SH-SY5Y (cell line): ENCODE data around the gene COL1A2.

ENCODE experiments used
- GATA2 ChIP-seq: IDR thresholded peaks from 2 replicates; pipeline ENCODE4 v1.6.1; 2011; ENCODE audit warnings: mild to moderate bottlenecking, low read depth, low read length
- GATA3 ChIP-seq: IDR thresholded peaks from 2 replicates; pipeline ENCODE4 v1.6.1; 2011; ENCODE audit warnings: low read depth, mild to moderate bottlenecking, low read length, moderate library complexity

- TF ChIP-seq GATA3 (no peak), GATA2 (no peak)
Measured at GRCh38 chr7:94392393-94392786, 2.3 kb upstream of the COL1A2 start.
